H1 (cell line): ENCODE results near the gene UTP25. TPM values are rescaled to one million over a fixed set of nuclear protein-coding genes. Genes with fewer than 3 reads are reported as not detected.

Experiments
- CTCF ChIA-PET: fragments of 300-600 bp; sonication (Branson Sonifier 250); formaldehyde crosslinking; loops from one replicate; lab custom pipeline; 2021; ENCODE audit not compliant: partially characterized antibody; lab: Charles Lee
- POLR2A ChIA-PET: fragments of 300-600 bp; sonication (Branson Sonifier 250); formaldehyde crosslinking; loops from one replicate; lab custom pipeline; 2021; ENCODE audit warnings: inconsistent platforms; ENCODE audit not compliant: partially characterized antibody; lab: Charles Lee
- DNase-seq, 2 experiments: peaks; one replicate each; pipeline versions ENCODE4 v3.0.0 to v3.0.0-alpha.2; 2010 to 2022; ENCODE audit warnings: low spot score in 2 of 2, low read depth in 1 of 2, mixed read lengths in 1 of 2
- FAIRE-seq: peaks from 2 replicates; lab custom pipeline; 2011; peaks lifted over from hg19 to GRCh38; lab: Jason Lieb, UNC
- H2AFZ ChIP-seq: 2 replicates; pipeline ENCODE4 v1.8.1; 2012; ENCODE audit warnings: low read length, inconsistent platforms
- H2AK5ac ChIP-seq: 2 replicates; pipeline ENCODE4 v1.6.1; 2013; ENCODE audit warnings: low read depth, low read length
- H2BK120ac ChIP-seq: replicated peaks from 2 replicates; pipeline ENCODE3; 2013; ENCODE audit warnings: low read depth, low read length, inconsistent platforms
- H2BK12ac ChIP-seq: 2 replicates; pipeline ENCODE4 v1.6.1; 2013; ENCODE audit warnings: low read depth, low read length
- H2BK15ac ChIP-seq: 2 replicates; pipeline ENCODE4 v1.6.1; 2013; ENCODE audit warnings: low read length
- H2BK20ac ChIP-seq: 2 replicates; pipeline ENCODE4 v1.6.1; 2013; ENCODE audit warnings: low read length
- H2BK5ac ChIP-seq: 2 replicates; pipeline ENCODE4 v1.6.1; 2013; ENCODE audit warnings: low read depth, low read length
- H3K14ac ChIP-seq: 2 replicates; pipeline ENCODE4 v1.6.1; 2013; ENCODE audit warnings: inconsistent platforms; ENCODE audit not compliant: insufficient read length
- H3K18ac ChIP-seq: 2 replicates; pipeline ENCODE4 v1.6.1; 2013; ENCODE audit warnings: low read length; ENCODE audit errors: extremely low read depth
- H3K23ac ChIP-seq: 2 replicates; pipeline ENCODE4 v1.6.1; 2013; ENCODE audit warnings: inconsistent platforms; ENCODE audit not compliant: insufficient read length
- H3K23me2 ChIP-seq: 2 replicates; pipeline ENCODE4 v1.6.1; 2013; ENCODE audit warnings: low read depth, low read length
- H3K27ac ChIP-seq: 2 replicates; pipeline ENCODE4 v1.6.1; 2011; ENCODE audit warnings: low read depth, low read length, inconsistent platforms
- H3K27me3 ChIP-seq, 4 experiments: replicated peaks in 1 of 4; 1 replicate in 1 of 4; 2 replicates in 3 of 4; pipeline versions ENCODE4 v1.6.1 to v1.8.1; 2011 to 2013; ENCODE audit warnings: low read length in 3 of 4, mild to moderate bottlenecking in 3 of 4, inconsistent platforms in 2 of 4, mixed read lengths in 2 of 4, moderate library complexity in 1 of 4; ENCODE audit not compliant: control insufficient read depth in 3 of 4, insufficient read depth in 3 of 4; ENCODE audit errors: extremely low read depth in 1 of 4
- H3K36me3 ChIP-seq, 4 experiments: 2 replicates each; pipeline versions ENCODE4 v1.6.1 to v1.8.1; 2011 to 2013; ENCODE audit warnings: mild to moderate bottlenecking in 4 of 4, low read length in 3 of 4, moderate library complexity in 2 of 4, control low read depth in 1 of 4, inconsistent platforms in 1 of 4; ENCODE audit not compliant: insufficient read depth in 4 of 4, control insufficient read depth in 2 of 4
- H3K4ac ChIP-seq: replicated peaks from 2 replicates; pipeline ENCODE3; 2013; ENCODE audit warnings: low read length, low read depth, mixed read lengths, inconsistent platforms; ENCODE audit not compliant: insufficient read length
- H3K4me1 ChIP-seq, 4 experiments: replicated peaks in 1 of 4; 1 replicate in 1 of 4; 2 replicates in 3 of 4; pipeline versions ENCODE4 v1.6.1 to v1.8.1; 2011 to 2013; ENCODE audit warnings: low read length in 3 of 4, inconsistent platforms in 2 of 4, mixed read lengths in 1 of 4; ENCODE audit not compliant: insufficient read depth in 4 of 4, control insufficient read depth in 3 of 4
- H3K4me2 ChIP-seq, 2 experiments: 2 replicates each; pipeline versions ENCODE4 v1.6.1 to v1.8.1; 2011 to 2013; ENCODE audit warnings: low read depth in 2 of 2, low read length in 2 of 2, control low read depth in 1 of 2, inconsistent platforms in 1 of 2, mild to moderate bottlenecking in 1 of 2; ENCODE audit not compliant: insufficient read depth in 1 of 2
- H3K4me3 ChIP-seq, 4 experiments: fragments of 200-600, 300-600 bp in 1 of 4; sonication (generic), shearing (Covaris generic), sonication (Bioruptor Twin) in 1 of 4; 2 replicates each; pipeline versions ENCODE4 v1.5.1 to v1.8.1; 2011 to 2016; ENCODE audit warnings: low read length in 4 of 4, low read depth in 3 of 4, control low read depth in 2 of 4, inconsistent platforms in 2 of 4, mild to moderate bottlenecking in 2 of 4, mixed read lengths in 1 of 4, moderate library complexity in 1 of 4; ENCODE audit not compliant: insufficient read depth in 2 of 4; ENCODE audit errors: extremely low read depth in 1 of 4
- H3K56ac ChIP-seq: replicated peaks from 2 replicates; pipeline ENCODE3; 2013; ENCODE audit warnings: low read depth, mild to moderate bottlenecking, mixed read lengths, low read length, inconsistent platforms; ENCODE audit not compliant: insufficient read length
- H3K79me1 ChIP-seq: 2 replicates; pipeline ENCODE4 v1.6.1; 2013; ENCODE audit warnings: low read depth, low read length, control low read depth
- H3K79me2 ChIP-seq, 2 experiments: 2 replicates each; pipeline versions ENCODE4 v1.6.1 to v1.8.1; 2012 to 2013; ENCODE audit warnings: low read length in 2 of 2, mild to moderate bottlenecking in 2 of 2, inconsistent platforms in 1 of 2; ENCODE audit not compliant: insufficient read depth in 2 of 2, control insufficient read depth in 1 of 2
- H3K9ac ChIP-seq, 4 experiments: replicated peaks in 1 of 4; 1 replicate in 1 of 4; 2 replicates in 3 of 4; pipeline versions ENCODE4 v1.6.1 to v1.8.1; 2011 to 2013; ENCODE audit warnings: low read depth in 3 of 4, low read length in 3 of 4, control low read depth in 2 of 4, mild to moderate bottlenecking in 2 of 4, moderate library complexity in 2 of 4, inconsistent platforms in 1 of 4; ENCODE audit errors: extremely low read depth in 1 of 4
- H3K9me3 ChIP-seq, 2 experiments: 2 replicates each; pipeline versions ENCODE4 v1.6.1 to v1.8.1; 2012 to 2013; ENCODE audit warnings: mild to moderate bottlenecking in 2 of 2, moderate library complexity in 2 of 2, control low read depth in 1 of 2, inconsistent platforms in 1 of 2, low read depth in 1 of 2, low read length in 1 of 2, mixed read lengths in 1 of 2; ENCODE audit not compliant: insufficient read depth in 2 of 2
- H4K20me1 ChIP-seq, 2 experiments: replicated peaks in 1 of 2; 2 replicates each; pipeline versions ENCODE3 to v1.8.1; 2011 to 2013; ENCODE audit warnings: inconsistent platforms in 2 of 2, low read length in 2 of 2, mild to moderate bottlenecking in 1 of 2; ENCODE audit not compliant: insufficient read depth in 2 of 2, control insufficient read depth in 1 of 2
- H4K5ac ChIP-seq: 2 replicates; pipeline ENCODE4 v1.6.1; 2013; ENCODE audit warnings: low read length, low read depth, mixed read lengths, inconsistent platforms; ENCODE audit not compliant: insufficient read length
- H4K8ac ChIP-seq: 2 replicates; pipeline ENCODE4 v1.8.0; 2013; ENCODE audit warnings: mild to moderate bottlenecking, moderate library complexity, low read length, inconsistent platforms; ENCODE audit not compliant: insufficient read depth; ENCODE audit errors: extremely low read depth
- H4K91ac ChIP-seq: replicated peaks from 2 replicates; pipeline ENCODE3; 2013; ENCODE audit warnings: low read length, mixed read lengths, inconsistent platforms; ENCODE audit not compliant: insufficient read length
- BACH1 ChIP-seq: IDR thresholded peaks from 2 replicates; pipeline ENCODE4 v1.6.1; 2012; ENCODE audit warnings: low read length, improper control_type of control experiment
- BRCA1 ChIP-seq: IDR thresholded peaks from 2 replicates; pipeline ENCODE4 v1.6.1; 2012; ENCODE audit warnings: low read depth, low read length, improper control_type of control experiment
- EZH2 ChIP-seq: fragments of 200-600 bp; sonication (generic); IDR thresholded peaks from 2 replicates; pipeline ENCODE4 v1.7.1; 2012; ENCODE audit warnings: low read depth, mild to moderate bottlenecking, moderate library complexity, low read length, inconsistent platforms; ENCODE audit not compliant: severe bottlenecking
- HDAC2 ChIP-seq, 2 experiments: fragments of 300-600 bp in 1 of 2; sonication (generic) in 1 of 2; IDR thresholded peaks; 2 replicates each; pipeline ENCODE4 v1.6.1; 2011 to 2012; ENCODE audit warnings: low read depth in 2 of 2, low read length in 2 of 2, mild to moderate bottlenecking in 2 of 2, moderate library complexity in 2 of 2, borderline replicate concordance in 1 of 2, inconsistent platforms in 1 of 2
- HDAC6 ChIP-seq: IDR thresholded peaks from one replicate; pipeline ENCODE4 v1.7.1; 2012; ENCODE audit warnings: low read depth, mild to moderate bottlenecking, inconsistent platforms, low read length, moderate library complexity
- MAFK ChIP-seq: IDR thresholded peaks from 2 replicates; pipeline ENCODE4 v1.6.1; 2012; ENCODE audit warnings: low read depth, mild to moderate bottlenecking, improper control_type of control experiment, low read length
- MAX ChIP-seq: IDR thresholded peaks from 2 replicates; pipeline ENCODE4 v1.6.1; 2012; ENCODE audit warnings: inconsistent platforms
- PHF8 ChIP-seq: fragments of 200-600 bp; sonication (generic); conservative IDR thresholded peaks from 2 replicates; pipeline ENCODE4 v1.7.1; 2012; ENCODE audit warnings: low read depth, mild to moderate bottlenecking, inconsistent platforms, low read length, moderate library complexity
- POU5F1 ChIP-seq: IDR thresholded peaks from 2 replicates; pipeline ENCODE4 v1.6.1; 2011; ENCODE audit warnings: low read depth, mild to moderate bottlenecking, low read length, moderate library complexity
- RBBP5 ChIP-seq: IDR thresholded peaks from 2 replicates; pipeline ENCODE4 v1.7.1; 2012; ENCODE audit warnings: low read depth, mild to moderate bottlenecking, inconsistent platforms, low read length, moderate library complexity, borderline replicate concordance
- SP1 ChIP-seq: IDR thresholded peaks from 2 replicates; pipeline ENCODE4 v1.6.1; 2011; ENCODE audit warnings: low read depth, low read length
- SP2 ChIP-seq: IDR thresholded peaks from 2 replicates; pipeline ENCODE4 v1.6.1; 2012; ENCODE audit warnings: mild to moderate bottlenecking, low read length, inconsistent platforms
- TAF7 ChIP-seq: optimal IDR thresholded peaks from 2 replicates; pipeline ENCODE3; 2011; ENCODE audit warnings: low read depth, mild to moderate bottlenecking, inconsistent platforms, low read length, moderate library complexity, borderline replicate concordance
- YY1 ChIP-seq: IDR thresholded peaks from 2 replicates; pipeline ENCODE4 v1.6.1; 2011; ENCODE audit warnings: low read depth, mild to moderate bottlenecking, low read length
- WGBS, 2 experiments: shearing (Covaris generic) in 1 of 2; methylation state at CpG; one replicate each; pipeline versions ENCODE4 v1.1.6 to v1.1.7; 2013 to 2015; ENCODE audit warnings: low lambda C conversion rate in 2 of 2, mixed read lengths in 2 of 2, inconsistent platforms in 1 of 2, low coverage in 1 of 2, missing lambda C conversion rate in 1 of 2; ENCODE audit not compliant: insufficient replicate concordance in 2 of 2, insufficient coverage in 1 of 2, insufficient read length in 1 of 2; ENCODE audit errors: extremely low coverage in 1 of 2, missing lambda C conversion rate in 1 of 2; 5-methylcytosine and 5-hydroxymethylcytosine counted together
- polyA plus RNA-seq, 7 experiments: library from polyadenylated mRNA; depleted of rRNA in 3 of 7; stranded (reverse) in 5 of 7; unstranded in 2 of 7; fragments of >200 nt in 5 of 7; fragments of 200-250 nt in 2 of 7; gene quantifications; 1 replicate in 5 of 7; 2 replicates in 1 of 7; 4 replicates in 1 of 7; pipeline versions ENCODE4 v1.2.1 to v1.2.3, GENCODE V29; 2011 to 2013; ENCODE audit warnings: missing spikeins in 2 of 7, mixed read lengths in 2 of 7
- total RNA-seq: library from RNA; stranded (reverse); fragmentation: NEBNext Ultra II Directional; extraction: Animal tissue kit (Norgen Biotek cat#: 25700); gene quantifications from 2 replicates; pipeline ENCODE4 v1.2.1, GENCODE V29; 2021

UTP25 gene
- total and polyA plus RNA-seq, 2 of the 8 experiments (the other 6 are each of a cell fraction or from before 2014, with no cell fraction given) = 4.0 to 7.6 TPM

GRCh38 chr1:209895709-209896108, 67.9 kb downstream of the UTP25 start:
- Histone ChIP-seq H4K5ac (no peak overlapping the region), H3K14ac (no peak overlapping the region), H3K4me3 (no peak overlapping the region), H3K4me1 (no peaks in the 10 kb centered on the region), H3K79me2 (no peaks in the 10 kb centered on the region), H3K4ac (no peak overlapping the region), H2AK5ac (no peak overlapping the region), H2BK5ac (no peak overlapping the region), H4K20me1 (no peaks in the 10 kb centered on the region), H3K23ac (no peak overlapping the region), H3K18ac (no peak overlapping the region), H3K27ac (no peak overlapping the region), H3K4me2 (no peak overlapping the region), H3K27me3 (no peaks in the 10 kb centered on the region), H4K91ac (no peak overlapping the region), H2BK15ac (no peak overlapping the region), H4K8ac (no peak overlapping the region), H3K9me3 (no peaks in the 10 kb centered on the region), H3K36me3 (no peaks in the 10 kb centered on the region), H3K56ac (no peak overlapping the region), H3K79me1 (no peaks in the 10 kb centered on the region), H3K23me2 (no peaks in the 10 kb centered on the region), H2BK120ac (no peak overlapping the region), H3K9ac (no peak overlapping the region), H2AFZ (no peak overlapping the region), H2BK20ac (no peak overlapping the region), H2BK12ac (no peak overlapping the region)
- ChIA-PET POLR2A (no interaction called here), CTCF (interaction anchor here (1.2 to 1.8 kb wide), 3 partner anchors 16 to 130 kb away, joined by 3 to 5 read pairs (median 4); no protein-coding TSS in a partner anchor)
- WGBS, 2 experiments = 81% methylated on average over 4 of the region's 4 CpGs; no CpG with 5 or more reads in 1 of the 2 experiments
- no peak for DNase-seq
- FAIRE-seq = no peak
- no peak for TF ChIP-seq HDAC6
- TF ChIP-seq PHF8 = no peak
- no peak for TF ChIP-seq POU5F1
- TF ChIP-seq MAFK = no peak
- no peak for TF ChIP-seq BACH1
- TF ChIP-seq TAF7 = no peak
- no peak for TF ChIP-seq BRCA1
- TF ChIP-seq EZH2 = no peak
- no peak for TF ChIP-seq SP2
- TF ChIP-seq SP1 = no peak
- no peak for TF ChIP-seq MAX
- no peak for TF ChIP-seq HDAC2 (IDR thresholded peaks at IDR 0.05; ENCODE audit: borderline replicate concordance in 1 of 2, low read depth in 2 of 2, low read length in 2 of 2)
- no peak for TF ChIP-seq YY1
- TF ChIP-seq RBBP5 = no peak
